Measurements from ENCODE around the gene ADK. TPM values are rescaled to one million over a fixed set of nuclear protein-coding genes. Genes with fewer than 3 reads are reported as not detected.

The ADK gene
- total RNA-seq, 1 experiment from 2014 or later = 26.8 TPM

- Histone ChIP-seq H3K79me1 (ENCODE audit: insufficient read depth, low read depth, low read length, poor library complexity, severe bottlenecking) (no peaks in the 10 kb centered on the region), H3K56ac (ENCODE audit: insufficient read length, low read depth, low read length) (no peak overlapping the region), H2BK5ac (ENCODE audit: insufficient read length, low read length) (no peak overlapping the region), H3T11ph (ENCODE audit: low read length) (no peak overlapping the region), H2BK20ac (ENCODE audit: low read depth, low read length, poor library complexity, severe bottlenecking) (no peak overlapping the region), H3K4me1 (ENCODE audit: insufficient read depth, low read length) (no peaks in the 10 kb centered on the region), H3K4me2 (ENCODE audit: insufficient read depth, insufficient read length, low read length) (no peak overlapping the region), H3K79me2 (ENCODE audit: insufficient read depth, low read length) (no peaks in the 10 kb centered on the region), H3K9ac (ENCODE audit: extremely low read depth, insufficient read length, low read length) (no peak overlapping the region), H4K5ac (ENCODE audit: insufficient read length, low read depth, low read length) (no peak overlapping the region), H3K18ac (ENCODE audit: insufficient read length, low read depth, low read length) (no peak overlapping the region), H4K8ac (replicated peaks; ENCODE audit: insufficient read length, low read depth, low read length) (no peak overlapping the region), H2BK120ac (ENCODE audit: low read depth, low read length, poor library complexity, severe bottlenecking) (no peak overlapping the region), H3K23ac (ENCODE audit: insufficient read length, low read depth, low read length) (no peak overlapping the region), H3K9me3 (ENCODE audit: control insufficient read depth, low read depth, low read length) (no peaks in the 10 kb centered on the region), H4K91ac (ENCODE audit: insufficient read length, low read depth, low read length) (no peak overlapping the region), H2BK15ac (ENCODE audit: low read depth, low read length) (no peak overlapping the region), H2BK12ac (ENCODE audit: insufficient read length, low read depth, low read length) (no peak overlapping the region), H3K4ac (ENCODE audit: low read depth, low read length) (no peak overlapping the region), H4K20me1 (ENCODE audit: control insufficient read depth, insufficient read depth, insufficient read length) (no peaks in the 10 kb centered on the region), H3K14ac (ENCODE audit: insufficient read depth, low read length) (no peak overlapping the region), H3K27ac (ENCODE audit: insufficient read length, low read depth, low read length) (no peak overlapping the region), H3K23me2 (ENCODE audit: insufficient read length, low read depth, low read length, poor library complexity, severe bottlenecking) (no peaks in the 10 kb centered on the region), H2AK5ac (ENCODE audit: insufficient read length, low read length) (no peak overlapping the region), H3K27me3 (ENCODE audit: insufficient read depth, low read length) (no peaks in the 10 kb centered on the region), H2AFZ (ENCODE audit: low read length) (no peak overlapping the region)
- Mint-ChIP-seq H3K4me1 (no peaks in the 10 kb centered on the region; a peak in 1 of 4 replicates), H3K27ac (no peak overlapping the region), H3K4me3 (no peak overlapping the region), H3K27me3 (ENCODE audit: low read depth) (no peaks in the 10 kb centered on the region), H3K9me3 (no peaks in the 10 kb centered on the region), H3K36me3 (ENCODE audit: insufficient read depth in 1 of 3, low read depth in 3 of 3) (0 out of 7 replicates have a peak, but pooled peaks cover 0 to 4% (median 0%) of the 10 kb centered on the region in 3 experiments)
- WGBS (ENCODE audit: extremely low coverage, insufficient read length, low lambda C conversion rate) = no CpG with 5 or more reads among the region's 3 CpGs
- TF ChIP-seq CTCF (conservative IDR thresholded peaks at IDR 0.05) = no peak
- DNase-seq = no peak
These were observed 407.4 kb downstream of the ADK start for GRCh38 chr10:74558403-74558802.
